Measurements from ENCODE around the gene CDH4. TPM values are rescaled to one million over a fixed set of nuclear protein-coding genes. Genes with fewer than 3 reads are reported as not detected.

The CDH4 gene
- total RNA-seq, 1 donor from 2014 or later: 8.9 TPM

DNA sequence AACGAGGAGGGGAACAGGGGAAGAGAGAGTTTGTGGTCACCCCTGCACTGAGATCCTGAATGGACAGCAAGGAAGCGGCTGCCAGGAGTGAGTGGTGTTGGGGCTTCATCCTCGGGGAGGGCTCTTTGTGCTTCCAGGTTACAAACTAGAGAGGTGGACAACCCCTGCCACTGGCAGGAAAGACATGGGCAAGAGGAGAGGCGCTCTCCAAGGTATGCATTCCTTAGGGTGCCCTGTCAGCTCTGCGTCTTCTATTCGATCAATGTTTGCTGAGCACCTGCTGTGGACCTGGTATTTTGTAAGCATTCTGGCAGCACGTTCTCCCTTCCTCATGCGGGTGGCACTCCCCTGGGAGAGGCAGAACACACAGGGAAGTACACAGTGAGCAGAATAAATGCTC lies 93.6 kb downstream of the CDH4 start:
- DNase-seq (ENCODE audit: low read depth, low spot score): no peak
- Mint-ChIP-seq H3K27ac (ENCODE audit: unreplicated experiment) (peak overlapping the region; percentile 60), H3K9me3 (peaks cover 2% of the 10 kb centered on the region), H3K27me3 (ENCODE audit: low read depth) (no peaks in the 10 kb centered on the region), H3K4me1 (peaks cover 61% of the 10 kb centered on the region), H3K4me3 (no peak overlapping the region), H3K36me3 (ENCODE audit: low read depth) (no peaks in the 10 kb centered on the region)
- TF ChIP-seq, protein P1, sequence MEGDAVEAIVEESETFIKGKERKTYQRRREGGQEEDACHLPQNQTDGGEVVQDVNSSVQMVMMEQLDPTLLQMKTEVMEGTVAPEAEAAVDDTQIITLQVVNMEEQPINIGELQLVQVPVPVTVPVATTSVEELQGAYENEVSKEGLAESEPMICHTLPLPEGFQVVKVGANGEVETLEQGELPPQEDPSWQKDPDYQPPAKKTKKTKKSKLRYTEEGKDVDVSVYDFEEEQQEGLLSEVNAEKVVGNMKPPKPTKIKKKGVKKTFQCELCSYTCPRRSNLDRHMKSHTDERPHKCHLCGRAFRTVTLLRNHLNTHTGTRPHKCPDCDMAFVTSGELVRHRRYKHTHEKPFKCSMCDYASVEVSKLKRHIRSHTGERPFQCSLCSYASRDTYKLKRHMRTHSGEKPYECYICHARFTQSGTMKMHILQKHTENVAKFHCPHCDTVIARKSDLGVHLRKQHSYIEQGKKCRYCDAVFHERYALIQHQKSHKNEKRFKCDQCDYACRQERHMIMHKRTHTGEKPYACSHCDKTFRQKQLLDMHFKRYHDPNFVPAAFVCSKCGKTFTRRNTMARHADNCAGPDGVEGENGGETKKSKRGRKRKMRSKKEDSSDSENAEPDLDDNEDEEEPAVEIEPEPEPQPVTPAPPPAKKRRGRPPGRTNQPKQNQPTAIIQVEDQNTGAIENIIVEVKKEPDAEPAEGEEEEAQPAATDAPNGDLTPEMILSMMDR (conservative IDR thresholded peaks at IDR 0.05): no peak

DNA sequence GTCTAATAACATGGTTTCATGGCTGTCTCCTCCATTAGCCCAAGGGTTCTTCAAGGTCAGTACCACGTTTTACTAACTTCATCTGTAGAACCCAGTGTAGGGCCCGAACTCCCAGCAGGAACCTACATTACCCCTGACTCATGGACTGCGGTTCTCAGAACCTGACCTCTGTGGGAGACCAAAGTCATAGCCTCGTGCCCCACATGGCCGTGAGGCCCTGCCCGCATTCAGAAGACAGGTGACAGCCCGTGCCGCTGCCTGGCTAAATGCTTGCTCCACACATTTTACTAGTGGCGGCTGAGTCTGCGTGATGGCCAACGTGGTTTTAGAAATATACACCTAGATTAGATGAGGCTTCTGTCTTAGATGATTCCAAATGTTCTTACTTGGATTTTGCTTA lies 94.9 kb downstream of the CDH4 start:
- H3K27ac Mint-ChIP-seq (ENCODE audit: unreplicated experiment): no peak overlapping the region
- H3K4me3 Mint-ChIP-seq: no peak overlapping the region
- no peak for DNase-seq (ENCODE audit: low read depth, low spot score)
- peaks cover 2% of the 10 kb centered on the region for H3K9me3 Mint-ChIP-seq
- TF ChIP-seq, protein P1 (conservative IDR thresholded peaks at IDR 0.05): no peak
- H3K4me1 Mint-ChIP-seq: peaks cover 71% of the 10 kb centered on the region
- H3K36me3 Mint-ChIP-seq (ENCODE audit: low read depth): no peaks in the 10 kb centered on the region
- H3K27me3 Mint-ChIP-seq (ENCODE audit: low read depth): peaks cover 2% of the 10 kb centered on the region

DNA sequence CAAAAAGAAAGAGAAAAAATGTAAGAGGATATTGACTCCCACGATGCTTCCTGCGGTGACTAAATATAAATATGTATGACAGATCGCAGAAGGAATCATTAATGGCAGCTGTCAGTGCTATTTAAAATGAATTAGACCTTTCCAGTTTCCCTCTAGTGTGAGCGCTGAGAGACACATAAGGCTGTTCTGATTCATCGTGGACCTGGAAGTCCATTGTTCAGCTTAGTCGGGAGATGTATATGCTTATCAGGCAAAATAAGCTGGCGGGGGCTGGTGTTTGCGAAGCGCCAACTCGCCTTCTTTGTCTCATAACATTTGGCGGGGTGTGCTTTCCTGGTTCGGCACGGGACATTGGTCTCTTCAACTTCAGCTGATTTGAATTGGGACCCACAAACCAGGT lies 95.4 kb downstream of the CDH4 start:
- H3K4me3 Mint-ChIP-seq: no peak overlapping the region
- H3K9me3 Mint-ChIP-seq: peaks cover 2% of the 10 kb centered on the region
- DNase-seq (ENCODE audit: low read depth, low spot score): no peak
- H3K27ac Mint-ChIP-seq (ENCODE audit: unreplicated experiment): no peak overlapping the region
- TF ChIP-seq, protein P1 (conservative IDR thresholded peaks at IDR 0.05): no peak
- H3K36me3 Mint-ChIP-seq (ENCODE audit: low read depth): no peaks in the 10 kb centered on the region
- H3K4me1 Mint-ChIP-seq: peaks cover 74% of the 10 kb centered on the region
- peaks cover 3% of the 10 kb centered on the region for H3K27me3 Mint-ChIP-seq (ENCODE audit: low read depth)

DNA sequence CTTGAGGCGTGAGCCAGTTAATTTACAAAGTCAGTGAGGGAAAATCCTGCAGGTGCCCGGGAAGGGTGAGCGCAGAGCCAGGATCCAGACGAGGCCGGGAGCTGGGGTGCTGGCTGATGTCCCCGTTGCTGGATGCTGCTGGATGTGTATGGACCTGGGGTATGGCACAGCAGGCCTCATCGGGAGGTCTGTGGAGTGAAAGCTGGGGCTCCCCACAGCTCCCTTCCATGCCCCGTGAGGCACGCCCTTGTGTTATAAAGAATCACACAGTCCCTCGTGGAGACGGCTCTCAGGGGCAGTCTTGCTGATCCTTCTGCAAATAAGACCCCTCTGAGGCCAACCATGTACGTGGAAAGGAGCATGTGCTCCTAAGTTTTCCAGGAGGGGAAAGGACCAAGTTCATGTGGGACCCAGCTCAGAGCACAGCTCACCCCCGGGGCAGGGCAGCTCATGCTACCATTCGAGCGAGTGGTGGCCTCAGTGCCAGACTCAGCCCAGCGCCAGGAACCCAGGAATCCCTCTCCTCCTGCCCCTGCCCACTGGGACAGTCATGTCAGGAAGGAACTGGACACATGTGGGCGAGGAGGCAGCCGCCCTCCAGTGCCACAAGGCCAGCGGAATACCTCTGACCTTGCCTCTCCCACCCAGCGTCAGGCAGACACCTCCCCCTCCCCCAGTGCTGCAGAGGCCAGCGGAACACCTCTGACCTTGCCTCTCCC lies 97.5 kb downstream of the CDH4 start:
- no peak for DNase-seq (ENCODE audit: low read depth, low spot score)
- Mint-ChIP-seq H3K9me3 (peaks cover 2% of the 10 kb centered on the region), H3K4me3 (peak overlapping the region; percentile 44), H3K36me3 (ENCODE audit: low read depth) (no peaks in the 10 kb centered on the region), H3K27me3 (ENCODE audit: low read depth) (peaks cover 11% of the 10 kb centered on the region), H3K27ac (ENCODE audit: unreplicated experiment) (no peak overlapping the region), H3K4me1 (peaks cover 73% of the 10 kb centered on the region)
- TF ChIP-seq, protein P1 (conservative IDR thresholded peaks at IDR 0.05): no peak

DNA sequence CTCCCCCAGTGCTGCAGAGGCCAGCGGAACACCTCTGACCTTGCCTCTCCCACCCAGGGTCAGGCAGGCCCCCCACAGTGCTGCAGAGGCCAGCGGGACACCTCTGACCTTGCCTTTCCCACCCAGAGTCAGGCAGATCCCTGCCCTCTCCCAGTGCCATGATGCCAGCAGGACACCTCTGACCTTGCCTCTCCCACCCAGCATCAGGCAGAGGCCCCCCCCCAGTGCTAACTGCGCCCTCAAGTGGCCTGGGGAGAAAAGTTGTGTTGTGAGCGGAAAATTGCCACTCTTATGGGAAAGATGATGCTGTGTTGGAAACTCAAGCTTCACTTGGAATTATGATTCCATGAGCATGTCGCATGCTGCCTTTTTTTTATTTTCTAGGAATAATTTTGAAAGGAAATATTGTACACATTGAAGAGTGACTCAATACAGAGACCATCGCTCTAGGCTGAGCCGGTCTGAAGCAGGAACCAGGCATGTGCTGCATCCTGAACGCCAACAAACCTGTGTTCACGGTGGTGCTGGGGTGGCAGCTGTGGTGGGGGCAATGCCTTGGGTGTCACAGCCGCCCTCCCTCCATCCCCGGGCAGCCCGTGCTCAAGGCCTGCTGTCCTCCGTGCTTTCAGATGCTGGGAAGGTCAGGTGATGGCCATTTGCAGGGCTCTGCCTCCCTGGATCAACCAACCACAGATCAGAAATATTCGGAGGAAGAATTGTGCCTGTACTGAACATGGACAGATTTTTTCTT lies 98.6 kb downstream of the CDH4 start:
- H3K36me3 Mint-ChIP-seq (ENCODE audit: low read depth): no peaks in the 10 kb centered on the region
- H3K27ac Mint-ChIP-seq (ENCODE audit: unreplicated experiment): no peak overlapping the region
- DNase-seq (ENCODE audit: low read depth, low spot score): peak; percentile 23
- H3K27me3 Mint-ChIP-seq (ENCODE audit: low read depth): peaks cover 13% of the 10 kb centered on the region
- TF ChIP-seq, protein P1 (conservative IDR thresholded peaks at IDR 0.05): no peak
- peaks cover 79% of the 10 kb centered on the region for H3K4me1 Mint-ChIP-seq
- H3K9me3 Mint-ChIP-seq: peaks cover 2% of the 10 kb centered on the region
- peak overlapping the region; percentile 61 for H3K4me3 Mint-ChIP-seq

Measured in neural crest cell (in vitro differentiated cells).